Suppressor macrophage treated with lipopolysaccharide for 1 hour (primary cell): Measurements from ENCODE around the gene IMPDH1.

ENCODE experiments used
- DNase-seq, 3 donors: peaks; one replicate each; pipeline ENCODE4 v3.0.0-alpha.2; 2020 to 2022

IMPDH1 gene

DNA sequence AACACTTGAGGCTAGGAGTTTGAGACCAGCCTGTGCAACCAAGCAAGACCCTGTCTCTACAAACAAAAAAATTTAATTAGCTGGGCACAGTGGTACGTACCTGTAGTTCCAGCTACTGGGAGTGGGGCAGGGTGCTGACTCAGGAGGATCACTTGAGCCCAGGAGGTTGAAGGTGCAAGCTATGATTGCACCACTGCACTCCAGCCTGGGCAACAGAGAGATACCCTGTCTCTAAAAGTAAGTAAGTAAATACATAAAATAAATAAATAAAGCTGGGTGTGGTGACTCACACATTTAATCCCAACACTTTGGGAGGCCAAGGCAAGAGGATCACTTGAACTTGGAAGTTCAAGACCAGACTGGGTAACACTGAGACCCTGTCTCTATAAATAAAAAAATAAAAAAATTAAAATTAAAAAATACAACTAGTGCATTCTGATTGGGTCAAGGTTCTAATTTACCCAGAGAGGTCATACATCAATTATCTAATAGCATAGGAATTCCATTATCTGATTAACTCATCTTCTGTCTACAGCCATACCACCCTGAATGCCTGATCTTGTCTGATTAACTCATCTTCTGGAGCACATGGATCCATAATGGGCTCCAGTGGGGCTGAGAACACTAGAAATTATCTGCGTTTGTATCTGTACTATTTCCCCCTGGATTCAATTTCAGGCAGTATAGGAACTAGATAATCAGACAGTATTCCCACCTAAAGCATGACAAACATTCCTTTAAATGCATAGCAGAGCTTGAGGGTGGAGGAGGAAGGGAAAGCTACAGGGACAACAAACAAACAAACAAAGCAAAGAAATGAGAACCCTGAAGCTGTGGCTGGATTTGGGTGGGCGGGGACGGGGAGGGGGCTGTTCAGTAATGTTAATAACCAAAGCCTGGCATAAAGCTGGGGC lies 24.9 kb upstream of the IMPDH1 start:
- no peak for DNase-seq

DNA sequence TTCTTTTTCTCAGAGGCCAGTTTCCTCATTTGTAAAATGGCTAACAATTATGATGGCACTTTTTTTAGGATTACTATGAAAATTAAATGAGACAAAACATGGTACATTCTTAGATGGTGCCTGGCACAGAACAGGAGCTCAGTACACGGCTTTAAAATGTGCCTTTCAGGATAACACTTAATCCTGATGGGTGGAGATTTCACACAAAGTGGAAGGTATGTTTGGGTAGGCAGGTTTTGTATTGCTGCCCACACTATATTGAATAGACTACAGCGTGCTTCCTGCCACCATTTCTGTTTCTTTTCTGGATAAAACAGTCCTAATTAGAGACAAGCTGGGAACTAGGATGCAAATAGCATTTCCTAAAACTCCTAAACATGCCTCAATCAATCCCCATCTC lies 22.0 kb upstream of the IMPDH1 start:
- no peak for DNase-seq

DNA sequence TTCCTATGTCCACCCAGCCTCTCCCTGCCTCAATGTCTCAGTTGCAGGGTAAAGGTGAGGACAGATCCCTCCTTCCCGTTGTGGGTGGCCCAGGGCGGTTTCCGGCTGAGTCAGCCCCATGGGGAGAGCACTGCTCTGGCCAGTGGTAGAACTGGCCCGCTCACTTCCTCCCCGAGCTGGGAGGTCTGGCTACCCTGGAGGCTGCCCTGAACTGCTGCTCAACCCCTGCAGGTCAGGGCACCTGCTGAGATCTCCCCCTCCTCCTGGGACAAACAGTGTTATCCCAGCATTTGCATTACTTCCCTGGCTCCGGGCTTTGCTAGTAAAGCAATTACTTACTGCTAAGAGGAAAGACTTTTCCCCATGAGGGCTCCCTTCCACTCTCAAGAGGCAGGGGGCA lies 21.4 kb upstream of the IMPDH1 start:
- peak in 1 of 3 donors; percentile 42 for DNase-seq

DNA sequence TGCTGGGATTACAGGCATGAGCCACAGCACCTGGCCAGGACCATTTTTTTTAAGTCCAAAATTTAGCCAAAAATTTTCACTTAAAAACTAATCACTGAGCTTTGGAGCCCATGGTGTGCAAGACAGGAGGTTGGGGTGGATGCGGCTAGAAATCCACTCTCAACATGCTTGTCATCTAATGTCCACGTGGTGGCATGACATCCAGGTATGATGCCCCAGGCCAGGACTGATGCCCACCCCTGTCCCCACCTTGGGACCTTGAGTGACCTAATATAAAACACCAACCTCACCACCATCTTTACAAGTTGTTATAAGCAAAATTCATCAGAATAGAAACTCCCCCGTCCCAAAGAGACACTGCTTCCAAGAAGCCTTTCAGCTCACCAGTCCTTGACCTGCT lies 20.4 kb upstream of the IMPDH1 start:
- no peak for DNase-seq

DNA sequence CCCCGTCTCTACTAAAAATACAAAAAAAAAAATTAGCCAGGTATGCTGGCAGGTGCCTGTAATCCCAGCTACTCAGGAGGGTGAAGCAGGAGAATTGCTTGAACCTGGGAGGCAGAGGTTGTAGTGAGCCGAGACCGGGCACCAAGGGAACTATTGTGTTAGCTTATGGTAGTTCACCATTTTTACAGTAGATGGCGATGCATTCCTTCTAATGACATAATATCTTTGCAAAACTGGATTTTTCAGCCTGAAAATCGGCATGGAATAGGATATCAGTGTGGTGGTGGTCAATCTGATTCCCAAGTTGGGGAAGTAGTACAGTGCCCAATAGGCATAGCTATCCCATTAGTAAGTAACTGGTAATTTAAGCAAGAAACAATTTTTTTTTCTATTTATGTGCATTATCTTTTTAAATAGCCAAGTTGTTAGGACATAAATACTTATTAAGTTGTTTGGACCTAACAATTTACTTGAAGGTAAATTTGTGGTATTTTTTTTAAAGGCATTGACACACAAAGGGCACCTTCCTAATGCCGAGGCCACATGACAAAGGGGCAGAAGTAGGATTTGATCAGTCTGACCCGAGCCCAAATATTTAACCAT lies 17.6 kb upstream of the IMPDH1 start:
- DNase-seq, result peak; percentile 77 to 90 (median 83)

DNA sequence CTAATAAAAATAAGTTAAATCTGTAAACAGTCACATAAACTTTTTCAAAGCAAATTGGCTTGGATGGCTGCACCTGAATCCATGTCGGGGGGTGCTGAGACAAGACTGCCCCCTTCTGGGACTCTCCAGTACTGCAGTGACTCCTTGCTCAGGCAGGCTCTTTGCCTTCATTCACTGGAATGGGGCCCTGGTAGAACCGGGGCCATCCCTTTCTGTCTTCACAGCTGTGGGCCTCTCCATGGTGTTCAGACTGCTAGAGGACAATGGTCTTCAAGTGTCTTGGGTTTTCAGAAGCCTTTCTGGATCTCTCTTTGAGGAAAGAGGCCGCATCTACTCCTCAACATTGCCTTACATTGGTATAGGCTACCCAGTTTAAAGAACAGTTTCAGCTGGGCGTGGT lies 16.1 kb upstream of the IMPDH1 start:
- peak; percentile 78 to 85 (median 83) for DNase-seq

DNA sequence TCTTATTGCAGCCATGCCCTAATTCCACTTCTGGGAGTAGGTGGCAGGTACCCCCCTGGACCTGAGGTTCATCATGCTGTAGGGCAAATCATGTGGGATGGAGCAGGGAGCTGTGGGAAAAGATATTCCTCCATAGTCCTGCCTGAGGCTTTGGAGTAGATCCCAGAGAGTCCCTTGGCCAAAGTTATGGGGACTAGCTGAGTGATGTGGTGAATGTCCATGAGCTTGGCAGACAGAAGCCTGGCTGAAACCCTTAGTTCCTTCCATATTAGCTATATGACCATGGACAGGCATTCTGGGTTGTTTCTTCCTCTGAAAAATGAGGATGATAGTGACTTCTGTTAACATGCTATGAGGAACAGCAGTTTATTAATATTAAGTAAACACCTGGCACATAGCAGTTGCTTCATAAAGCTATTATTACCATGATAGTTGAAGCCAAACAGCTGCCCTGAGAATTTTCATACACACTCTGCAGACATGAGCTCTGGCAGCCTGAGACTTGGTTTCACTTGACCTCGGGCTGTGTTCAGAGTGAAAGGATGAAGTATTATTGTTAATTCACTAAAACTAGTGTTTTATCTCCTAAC lies 15.0 kb upstream of the IMPDH1 start:
- DNase-seq, result no peak

DNA sequence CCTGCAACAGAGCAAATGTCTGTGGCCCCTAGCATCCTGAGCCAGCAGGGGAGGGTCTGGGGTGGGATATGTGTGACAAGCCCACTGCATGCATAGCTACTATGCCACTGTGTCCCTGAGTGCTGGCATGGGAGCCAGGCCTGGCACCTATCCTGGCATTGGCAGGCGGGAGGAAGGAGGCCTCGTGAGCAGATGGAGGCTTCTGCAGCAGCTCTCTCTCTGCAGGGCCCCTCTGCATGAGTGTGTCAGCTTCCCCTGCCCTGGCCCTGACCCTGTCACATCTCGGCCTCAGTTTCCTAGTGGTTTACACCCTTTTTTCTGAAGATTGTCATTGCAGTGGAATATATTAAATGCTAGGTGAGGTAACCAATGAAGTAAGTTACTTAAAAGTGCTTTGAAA lies 13.1 kb upstream of the IMPDH1 start:
- DNase-seq, result no peak

DNA sequence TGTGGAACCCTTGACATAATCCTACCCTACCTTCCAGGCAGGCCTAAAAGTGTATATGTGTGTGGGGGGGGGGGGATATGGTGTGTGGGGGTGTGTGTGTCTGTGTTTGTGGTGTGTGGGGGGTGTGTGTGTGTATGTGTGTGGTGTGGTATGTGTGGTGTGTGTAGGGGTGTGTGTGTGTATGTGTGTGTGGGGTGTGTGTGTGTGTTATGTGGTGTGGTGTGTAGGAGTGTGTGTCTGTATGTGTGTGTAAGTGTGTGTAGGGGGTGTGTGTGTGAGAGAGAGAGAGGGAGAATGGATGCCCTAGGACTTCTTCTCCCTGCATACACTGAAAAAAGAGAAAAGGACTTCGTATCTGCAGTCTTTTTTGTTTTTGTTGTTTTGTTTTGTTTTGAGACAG lies 12.3 kb upstream of the IMPDH1 start:
- DNase-seq, result no peak

DNA sequence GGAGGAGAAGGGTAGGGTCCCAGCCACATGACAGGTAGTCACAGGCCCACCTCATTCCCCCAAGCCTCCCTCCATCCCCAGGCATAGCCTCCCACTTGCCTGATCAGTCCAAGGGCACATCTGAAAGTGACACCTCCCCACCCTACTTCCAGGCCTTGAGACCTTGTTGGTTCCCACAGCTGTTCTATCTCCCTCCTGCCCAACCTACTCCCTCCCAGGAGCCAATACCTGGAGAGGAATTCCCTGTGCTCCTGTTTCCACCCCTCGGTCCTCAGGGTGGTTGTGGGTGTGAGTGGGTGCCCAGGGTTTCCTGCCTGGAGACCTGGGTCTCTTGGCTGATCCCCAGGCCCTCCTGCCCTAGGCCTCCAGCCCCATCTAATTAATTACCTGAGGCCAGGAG lies 11.6 kb upstream of the IMPDH1 start:
- no peak for DNase-seq

DNA sequence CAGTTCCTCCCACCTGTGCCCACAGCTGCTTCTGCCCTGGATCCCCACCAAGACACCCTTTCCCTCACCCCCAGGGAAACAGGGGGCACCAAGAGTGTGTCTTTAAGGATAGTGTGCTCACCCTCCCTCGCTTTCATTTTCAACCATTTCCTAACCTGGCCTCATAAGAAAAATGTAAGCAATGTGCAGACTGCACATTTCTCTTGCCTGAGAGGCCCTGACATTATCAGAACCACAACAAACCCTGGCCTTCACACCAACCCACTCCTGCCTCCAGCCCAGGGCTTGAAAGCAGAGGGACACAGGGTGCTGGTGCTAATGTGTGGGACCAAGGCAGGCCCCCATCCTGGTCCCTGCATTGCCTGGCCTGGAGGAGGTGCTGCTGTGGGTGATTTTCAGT lies 11.0 kb upstream of the IMPDH1 start:
- DNase-seq, result no peak

DNA sequence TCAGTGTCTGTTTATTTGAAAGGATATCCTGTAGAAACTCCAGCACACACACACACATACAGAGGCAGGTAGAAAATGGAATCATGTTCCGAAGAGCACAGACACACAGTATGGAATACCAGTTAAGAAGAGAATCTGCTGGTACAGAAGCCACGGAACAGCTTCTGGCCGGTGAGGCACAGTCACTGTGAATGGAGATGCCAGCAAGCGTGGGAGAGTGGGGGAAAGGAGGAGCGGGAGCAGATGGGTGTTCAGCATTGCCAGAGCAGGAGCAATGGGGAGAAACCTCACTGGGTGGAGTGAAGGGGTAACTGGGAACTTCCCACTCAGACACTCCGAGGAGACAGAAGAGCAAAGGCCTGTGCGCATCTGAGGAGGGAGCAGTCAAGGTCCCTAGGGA lies 9.5 kb upstream of the IMPDH1 start:
- DNase-seq, result no peak

DNA sequence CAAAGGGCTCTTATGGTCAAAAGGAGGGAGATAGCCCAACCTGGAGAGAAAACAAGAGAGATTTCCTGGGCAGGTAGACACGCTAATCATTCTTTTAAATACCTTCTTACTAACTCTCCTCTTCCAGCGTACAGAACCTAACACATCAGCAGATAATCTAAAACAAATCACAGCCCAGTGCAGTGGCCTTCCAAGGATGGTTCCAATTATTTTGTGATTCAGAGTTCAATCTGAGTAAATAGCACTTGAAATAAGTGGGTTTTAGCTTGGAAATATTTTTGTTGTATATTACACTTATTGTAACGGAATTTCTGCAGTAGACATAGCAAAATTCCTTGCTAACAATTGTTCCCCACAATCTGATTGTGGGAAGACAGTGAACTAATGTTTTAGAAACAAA lies 7.3 kb upstream of the IMPDH1 start:
- DNase-seq, result no peak

DNA sequence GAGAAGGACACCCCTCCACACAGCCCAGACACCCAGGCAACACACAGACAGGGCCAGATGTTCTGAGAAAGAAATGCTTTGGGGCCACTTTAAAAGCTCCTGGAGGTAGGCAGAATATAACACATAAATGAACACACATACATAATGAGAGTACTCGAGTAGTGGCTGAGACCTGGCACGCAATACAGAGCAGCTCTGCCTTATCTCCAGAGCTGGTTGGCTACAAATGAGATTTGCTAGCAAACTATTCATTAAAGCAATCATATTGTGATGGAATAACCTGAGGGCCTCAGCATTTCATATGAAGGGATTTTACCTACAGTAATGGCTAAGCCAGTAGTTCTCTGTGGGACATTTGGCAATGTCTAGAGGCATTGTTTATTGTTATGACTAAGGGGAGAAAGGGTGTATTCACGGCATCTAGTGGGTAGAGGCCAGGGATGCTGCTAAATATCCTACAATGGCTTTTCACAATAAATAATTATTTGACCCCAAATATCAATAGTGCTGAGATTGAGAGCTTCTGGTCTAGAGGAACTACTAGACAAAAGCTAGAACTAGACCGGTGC lies 5.5 kb upstream of the IMPDH1 start:
- no peak for DNase-seq

DNA sequence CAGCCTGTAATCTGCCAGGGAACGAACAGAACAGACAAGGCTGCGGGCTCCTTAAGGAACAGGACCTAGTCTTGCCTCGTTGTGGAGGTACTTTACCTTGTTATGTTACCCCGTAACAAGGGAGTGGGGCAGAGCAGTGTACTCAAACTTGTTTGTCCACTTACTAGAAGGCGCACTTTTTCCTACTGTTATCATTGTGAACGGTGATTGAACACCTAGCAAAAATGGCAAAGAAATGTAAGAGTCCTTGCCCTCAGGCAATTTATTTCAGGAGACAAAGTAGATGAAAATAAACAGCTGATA lies 620 bp upstream of the IMPDH1 start:
- no peak for DNase-seq

DNA sequence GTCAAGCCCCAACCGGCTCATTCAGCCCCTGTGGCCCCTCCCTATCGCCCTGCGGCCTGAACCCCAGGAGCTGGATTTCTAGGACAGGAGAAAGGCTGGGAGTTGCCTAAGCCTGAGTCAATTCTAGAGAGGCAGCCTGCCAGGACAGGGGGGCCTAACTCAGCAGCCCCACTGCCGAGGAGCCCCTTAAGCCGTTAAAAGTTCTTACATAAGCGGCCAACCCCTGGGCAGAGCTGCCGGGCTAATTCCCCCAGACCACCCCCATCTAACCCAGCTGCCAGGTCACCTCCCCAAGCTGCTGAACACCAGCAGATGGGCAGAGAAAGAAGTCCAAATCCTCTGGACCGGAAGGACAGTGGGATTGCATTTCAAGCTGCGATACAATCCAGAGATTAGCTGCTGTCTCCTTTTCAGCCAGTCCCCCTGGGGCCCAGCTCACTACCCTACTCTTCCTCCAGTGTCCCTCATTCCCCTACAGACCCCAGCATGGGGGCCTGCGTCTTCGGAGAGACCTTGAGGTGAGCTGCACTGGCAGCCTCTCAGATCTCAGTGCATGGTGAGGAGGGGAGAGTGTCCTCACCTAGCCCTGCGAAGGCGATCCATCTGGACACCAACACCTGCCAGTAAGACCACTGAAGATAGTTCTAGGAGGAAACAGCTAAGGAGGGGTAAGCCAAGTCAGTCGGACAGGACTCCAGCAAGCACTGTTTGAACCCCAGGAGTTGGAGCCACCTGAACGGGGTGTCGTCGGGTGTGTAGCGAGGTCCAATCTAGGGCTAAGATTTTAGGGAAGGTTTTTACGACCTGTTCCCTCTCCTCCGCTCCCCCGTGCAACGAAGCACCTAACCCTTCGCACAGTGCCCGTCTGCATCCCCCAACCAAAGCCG lies 830 bp downstream of the IMPDH1 start:
- no peak for DNase-seq

DNA sequence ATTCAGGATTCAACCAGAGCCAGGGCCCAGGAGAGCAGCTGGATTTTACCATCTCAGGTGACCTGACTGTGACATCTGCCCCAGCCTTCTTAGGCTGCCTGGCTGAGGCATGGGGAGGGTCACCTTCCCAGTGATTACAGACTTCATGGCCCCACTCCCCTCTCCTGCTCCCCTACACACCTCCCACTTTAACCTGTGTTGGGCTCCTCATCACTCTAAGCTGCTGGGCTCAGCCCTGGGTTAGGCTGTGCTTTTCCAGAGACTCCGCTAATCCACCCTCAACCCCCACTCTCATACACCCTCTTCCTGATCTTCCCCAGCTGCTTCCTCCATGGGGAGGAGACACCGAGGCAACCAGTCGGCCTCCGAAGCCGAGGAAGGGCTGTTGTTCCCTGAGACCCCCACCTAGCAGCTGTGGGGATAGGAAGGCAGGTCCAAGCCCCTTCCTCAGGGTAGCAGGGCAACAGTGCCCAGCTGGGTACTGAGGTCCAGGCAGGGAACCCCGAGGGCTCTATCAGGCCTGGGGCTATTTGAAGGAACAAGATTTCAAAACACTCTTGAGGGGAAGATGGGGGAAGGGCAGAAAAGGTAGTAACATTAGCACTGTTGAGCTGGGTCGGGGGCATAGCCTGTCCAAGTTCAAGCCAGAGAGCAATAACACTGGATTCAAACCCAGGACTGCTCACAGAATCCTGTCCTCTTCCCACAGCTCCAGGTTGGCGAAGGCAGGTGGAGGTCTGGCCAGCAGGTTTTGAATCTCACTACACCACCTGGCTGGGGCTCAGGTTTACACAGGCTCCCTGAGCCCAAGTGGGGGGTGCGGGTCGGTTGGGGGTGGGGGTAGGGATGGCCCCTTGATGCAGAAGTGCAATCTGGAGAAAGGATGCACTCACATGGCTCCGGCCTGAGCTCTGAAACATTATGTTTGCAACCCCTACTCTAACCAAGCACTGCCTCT lies 1.8 kb downstream of the IMPDH1 start:
- no peak for DNase-seq

DNA sequence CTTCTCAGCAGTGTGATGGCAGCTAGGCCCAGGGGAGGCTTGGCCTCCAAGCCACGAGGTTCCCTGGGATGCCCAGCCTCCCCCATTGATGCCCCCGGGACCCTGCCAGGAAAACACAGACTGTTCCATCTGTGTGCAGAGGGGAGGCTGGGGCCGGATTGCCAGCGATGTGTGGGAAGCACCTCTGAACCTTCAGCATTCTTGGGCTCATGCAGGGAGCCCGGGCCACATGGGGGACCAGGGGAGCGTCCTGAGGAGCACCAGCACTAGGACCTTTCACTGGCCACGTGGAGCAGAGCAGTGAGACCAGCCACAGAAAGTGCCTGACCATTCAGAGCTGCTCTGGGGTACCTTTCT lies 2.6 kb downstream of the IMPDH1 start:
- DNase-seq, result no peak

DNA sequence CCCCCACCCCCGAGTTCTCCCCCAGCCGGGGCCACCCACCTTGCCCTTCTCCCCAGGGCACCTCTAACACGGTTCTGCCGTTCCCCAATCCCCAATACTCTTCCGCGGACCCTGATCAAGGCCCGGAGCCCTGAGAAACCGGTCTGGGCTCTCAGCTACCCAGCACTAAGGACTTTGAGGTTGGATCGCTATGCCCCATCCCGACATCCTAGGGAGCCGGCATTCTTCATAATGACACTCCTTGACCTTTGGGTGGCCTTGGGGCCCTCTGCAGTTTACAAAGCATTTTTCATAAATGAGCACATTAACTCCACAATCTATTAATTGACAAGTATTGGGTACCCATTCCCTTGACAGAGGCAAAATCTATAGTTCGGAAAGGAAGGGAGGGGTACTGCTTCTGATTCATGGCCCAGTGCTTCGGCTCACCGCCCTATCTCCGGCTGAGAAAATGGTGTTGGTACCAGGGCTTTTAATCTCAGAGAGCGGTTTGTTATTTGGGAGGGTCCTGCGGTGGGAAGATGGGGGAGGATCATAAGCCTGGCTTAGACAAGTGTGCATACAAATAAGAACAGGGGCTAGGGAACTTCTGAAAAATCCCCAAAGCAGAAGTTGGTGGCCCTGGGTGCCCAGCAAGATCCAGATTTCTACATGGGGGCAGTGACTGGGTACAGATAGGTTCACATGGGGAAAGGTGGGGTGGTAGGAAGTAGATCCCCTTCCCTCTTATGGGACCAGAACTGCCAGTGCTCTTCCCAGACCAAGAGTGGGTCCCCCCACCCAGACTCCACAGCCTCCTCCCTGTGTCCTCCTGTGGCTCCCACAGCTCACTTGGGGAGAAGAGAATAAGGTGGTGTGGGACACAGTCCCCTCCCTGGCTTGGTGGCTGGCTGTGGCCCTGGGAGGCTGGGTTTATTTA lies 3.2 kb downstream of the IMPDH1 start:
- peak; percentile 75 to 85 (median 80) for DNase-seq

DNA sequence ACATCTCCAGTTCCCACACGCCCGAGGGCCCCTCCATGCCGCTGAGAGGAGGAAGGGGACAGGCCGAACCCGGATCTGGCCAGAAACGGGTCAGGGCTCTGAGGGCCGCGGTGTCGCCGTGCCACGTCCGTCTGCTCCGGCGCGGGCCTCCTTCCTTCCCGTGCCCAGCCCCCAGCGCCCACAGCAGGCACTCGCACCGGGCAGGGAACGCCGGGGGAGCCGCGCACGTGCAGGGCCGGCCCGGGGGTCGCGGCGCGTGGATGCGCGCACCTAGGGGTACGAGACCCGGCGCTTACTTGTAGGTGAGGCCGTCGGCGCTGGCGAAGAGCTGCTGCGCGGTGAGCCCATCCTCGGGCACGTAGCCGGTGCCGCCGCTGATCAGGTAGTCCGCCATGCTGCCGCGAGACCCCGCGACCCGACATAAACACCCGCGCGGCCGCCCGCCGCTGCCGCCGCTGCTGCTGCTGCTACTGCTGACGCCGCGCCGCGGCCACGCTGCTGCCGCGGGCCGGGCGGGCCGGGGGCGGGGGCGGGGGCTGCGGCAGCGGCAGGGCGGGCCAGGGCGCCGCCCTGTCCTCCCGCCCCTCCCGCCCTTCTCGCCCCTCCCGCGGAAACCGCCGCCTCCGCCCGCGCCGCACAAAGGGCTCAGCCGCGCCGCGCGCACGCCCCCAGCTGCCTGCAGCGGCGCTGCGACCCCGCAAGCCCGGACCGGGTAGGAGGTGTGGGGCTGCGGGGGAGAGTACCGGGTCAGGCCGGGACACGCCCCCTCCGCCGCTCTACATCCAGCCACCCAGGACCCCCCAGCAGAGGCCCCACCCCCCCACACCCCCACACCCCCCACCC lies 4.1 kb downstream of the IMPDH1 start:
- peak; percentile 47 to 78 (median 61) for DNase-seq
